Measurements from ENCODE around the gene RAB3IL1.

- no peak for TF ChIP-seq POLR2A (IDR thresholded peaks at IDR 0.05; ENCODE audit: low read depth, low read length)
- TF ChIP-seq POLR2AphosphoS5 (IDR thresholded peaks at IDR 0.05; ENCODE audit: low read depth, low read length) = no peak
- no peak for TF ChIP-seq SPI1 (IDR thresholded peaks at IDR 0.05; ENCODE audit: low read depth, low read length)
- TF ChIP-seq TAF1 (IDR thresholded peaks at IDR 0.05; ENCODE audit: low read depth, low read length) = no peak
- no peak for TF ChIP-seq PAX5 (IDR thresholded peaks at IDR 0.05; ENCODE audit: insufficient read depth, low read length, severe bottlenecking)
These were observed 27.5 kb downstream of the RAB3IL1 start for GRCh38 chr11:61889831-61890230.

All from GM12891 (cell line).